Thoracic aorta (tissue), 2 donors: Measurements from ENCODE around the gene USP3. TPM values are rescaled to one million over a fixed set of nuclear protein-coding genes. Genes with fewer than 3 reads are reported as not detected.
A peak's percentile ranks its signal among the peaks of the same experiment; 100 is the strongest.

Experiments used
- ATAC-seq: fragments of 150-250 bp; one replicate; pipeline ENCODE4 v1.8.0; 2017; ENCODE audit warnings: low read depth; ENCODE audit not compliant: insufficient number of reproducible peaks, low FRiP score
- DNase-seq: peaks from one replicate; pipeline ENCODE4 v3.0.0-alpha.2; 2020; ENCODE audit warnings: low spot score
- H3K27ac ChIP-seq, 2 donors: fragments of 200-600 bp; sonication (generic); 1 replicate in 1 of 2; 2 replicates in 1 of 2; pipeline ENCODE4 v1.5.1; 2016; ENCODE audit warnings: mild to moderate bottlenecking in 2 of 2, moderate library complexity in 2 of 2
- H3K27me3 ChIP-seq: fragments of 200-600 bp; sonication (generic); replicated peaks from 2 replicates; pipeline ENCODE4 v1.6.0; 2016; ENCODE audit warnings: mild to moderate bottlenecking; ENCODE audit not compliant: insufficient read depth
- H3K36me3 ChIP-seq: fragments of 200-600 bp; sonication (generic); one replicate; pipeline ENCODE4 v1.5.1; 2016
- H3K4me1 ChIP-seq, 2 donors: fragments of 200-600 bp; sonication (generic); 1 replicate in 1 of 2; 2 replicates in 1 of 2; pipeline versions ENCODE4 v1.5.1 to v1.6.0; 2016; ENCODE audit warnings: low read depth in 2 of 2, mild to moderate bottlenecking in 1 of 2; ENCODE audit not compliant: control insufficient read depth in 1 of 2
- H3K4me3 ChIP-seq: fragments of 200-600 bp; sonication (generic); 2 replicates; pipeline ENCODE4 v1.5.1; 2016; ENCODE audit warnings: mild to moderate bottlenecking
- H3K9me3 ChIP-seq: fragments of 200-600 bp; sonication (generic); 2 replicates; pipeline ENCODE4 v1.5.1; 2016
- CTCF ChIP-seq: fragments of 200-600 bp; sonication (generic); IDR thresholded peaks from one replicate; pipeline ENCODE4 v1.5.1; 2019; ENCODE audit warnings: antibody characterized with exemption
- total RNA-seq, 2 donors: library from RNA; depleted of rRNA; stranded (reverse); fragments of >200 nt; gene quantifications; one replicate each; pipeline versions ENCODE4 v1.1.0 to v1.2.3, GENCODE V29; 2016

USP3 gene
- total RNA-seq, 2 donors from 2014 or later, result 37.8 to 54.4 TPM

GRCh38 chr15:63582718-63583426 is 78.5 kb downstream of the USP3 start:
- Histone ChIP-seq H3K4me1 (no peaks in the 10 kb centered on the region), H3K27ac (no peak overlapping the region), H3K36me3 (peaks cover 12% of the 10 kb centered on the region), H3K27me3 (no peaks in the 10 kb centered on the region), H3K9me3 (no peaks in the 10 kb centered on the region), H3K4me3 (no peak overlapping the region)
- no peak for TF ChIP-seq CTCF
- ATAC-seq (no peak), DNase-seq (no peak)

- Histone ChIP-seq H3K9me3 (no peaks in the 10 kb centered on the region), H3K4me1 (no peaks in the 10 kb centered on the region), H3K27ac (no peak overlapping the region), H3K27me3 (no peaks in the 10 kb centered on the region), H3K36me3 (peaks cover 26% of the 10 kb centered on the region), H3K4me3 (no peak overlapping the region)
- no peak for TF ChIP-seq CTCF
- DNase-seq (no peak), ATAC-seq (no peak)
Measured at GRCh38 chr15:63586790-63587189, 82.4 kb downstream of the USP3 start.

- no peaks in the 10 kb centered on the region for H3K4me1 ChIP-seq
- ATAC-seq, result no peak
- no peak overlapping the region for H3K4me3 ChIP-seq
- peaks cover 28% of the 10 kb centered on the region for H3K36me3 ChIP-seq
- DNase-seq, result no peak
- TF ChIP-seq CTCF, result no peak
- H3K9me3 ChIP-seq, result no peaks in the 10 kb centered on the region
- H3K27me3 ChIP-seq, result no peaks in the 10 kb centered on the region
- H3K27ac ChIP-seq, result no peak overlapping the region
Measured at GRCh38 chr15:63587527-63587926, 83.1 kb downstream of the USP3 start.

GRCh38 chr15:63588826-63589225 is 84.4 kb downstream of the USP3 start:
- Histone ChIP-seq H3K36me3 (peaks cover 32% of the 10 kb centered on the region), H3K27me3 (no peaks in the 10 kb centered on the region), H3K27ac (no peak overlapping the region), H3K4me1 (no peaks in the 10 kb centered on the region), H3K9me3 (no peaks in the 10 kb centered on the region), H3K4me3 (no peak overlapping the region)
- DNase-seq (no peak), ATAC-seq (no peak)
- TF ChIP-seq CTCF, result no peak

- H3K9me3 ChIP-seq, result no peaks in the 10 kb centered on the region
- peaks cover 19 to 47% of the 10 kb centered on the region in 2 donors for H3K4me1 ChIP-seq
- no peaks in the 10 kb centered on the region for H3K27me3 ChIP-seq
- H3K27ac ChIP-seq, result peak overlapping the region; percentile 22 to 83
- TF ChIP-seq CTCF, result no peak
- ATAC-seq, result no peak
- H3K4me3 ChIP-seq, result no peak overlapping the region
- no peak for DNase-seq
- H3K36me3 ChIP-seq, result peaks cover 18% of the 10 kb centered on the region
Measured at GRCh38 chr15:63593705-63594671, 89.6 kb downstream of the USP3 start.
